ENCODE measurements around the gene LAMB1. TPM values are rescaled to one million over a fixed set of nuclear protein-coding genes. Genes with fewer than 3 reads are reported as not detected.

LAMB1 gene
- total RNA-seq, 5 donors from 2014 or later (not counting 1 experiment from before 2014, with no cell fraction given) = 0.56 to 1.4 (median 1.0) TPM; not detected in 2

GRCh38 chr7:108016841-108017775 lies 14.1 kb upstream of the LAMB1 start:
- Histone ChIP-seq H3K4me1 (ENCODE audit: control insufficient read depth in 1 of 2, extremely low read depth in 1 of 2, insufficient read depth in 2 of 2, low read length in 2 of 2) (no peaks in the 10 kb centered on the region), H3K4me3 (ENCODE audit: control insufficient read depth in 1 of 2, extremely low read depth in 1 of 2, low read length in 1 of 2) (no peak overlapping the region), H3K27me3 (replicated peaks in 1 of 2; ENCODE audit: control insufficient read depth in 2 of 2, extremely low read depth in 1 of 2, insufficient read depth in 2 of 2, low read length in 1 of 2) (peaks cover 0 to 12% of the 10 kb centered on the region in 2 experiments), H3K36me3 (ENCODE audit: control insufficient read depth in 2 of 2, extremely low read depth in 1 of 2, insufficient read depth in 1 of 2, low read length in 1 of 2) (no peaks in the 10 kb centered on the region), H3K27ac (ENCODE audit: low read length) (no peak overlapping the region), H3K9me3 (no peaks in the 10 kb centered on the region)
- Mint-ChIP-seq H3K36me3 (no peaks in the 10 kb centered on the region), H3K4me1 (peaks cover 0 to 2% (median 0%) of the 10 kb centered on the region in 3 donors), H3K27ac (no peak overlapping the region), H3K27me3 (peaks cover 13 to 25% of the 10 kb centered on the region in 2 donors), H3K9me3 (no peaks in the 10 kb centered on the region), H3K4me3 (no peak overlapping the region)
- CTCF ChIA-PET = no interaction called here
- no peak for ATAC-seq (replicated peaks in 1 of 4)
- WGBS (ENCODE audit: insufficient coverage) = 80% methylated on average over 1 of the region's 2 CpGs
- POLR2A ChIA-PET = no interaction called here
- DNase-seq = peak in 1 of 35 experiments; percentile 10

GRCh38 chr7:108015740-108016139 lies 12.8 kb upstream of the LAMB1 start:
- Histone ChIP-seq H3K36me3 (ENCODE audit: control insufficient read depth in 2 of 2, extremely low read depth in 1 of 2, insufficient read depth in 1 of 2, low read length in 1 of 2) (no peaks in the 10 kb centered on the region), H3K9me3 (no peaks in the 10 kb centered on the region), H3K4me3 (ENCODE audit: control insufficient read depth in 1 of 2, extremely low read depth in 1 of 2, low read length in 1 of 2) (no peak overlapping the region), H3K27ac (ENCODE audit: low read length) (no peak overlapping the region), H3K27me3 (replicated peaks in 1 of 2; ENCODE audit: control insufficient read depth in 2 of 2, extremely low read depth in 1 of 2, insufficient read depth in 2 of 2, low read length in 1 of 2) (peaks cover 0 to 12% of the 10 kb centered on the region in 2 experiments), H3K4me1 (ENCODE audit: control insufficient read depth in 1 of 2, extremely low read depth in 1 of 2, insufficient read depth in 2 of 2, low read length in 2 of 2) (no peaks in the 10 kb centered on the region)
- Mint-ChIP-seq H3K4me3 (no peak overlapping the region), H3K36me3 (no peaks in the 10 kb centered on the region), H3K27ac (no peak overlapping the region), H3K4me1 (peaks cover 0 to 2% (median 0%) of the 10 kb centered on the region in 3 donors), H3K9me3 (no peaks in the 10 kb centered on the region), H3K27me3 (peaks cover 12 to 22% of the 10 kb centered on the region in 2 donors)
- no peak for ATAC-seq (replicated peaks in 1 of 4)
- ChIA-PET CTCF (interaction anchor here (0.7 kb wide), 3 partner anchors 1065 to 1250 kb away, joined by 4 to 6 read pairs (median 6); no protein-coding TSS in a partner anchor), POLR2A (no interaction called here)
- DNase-seq = no peak
- no CpG with 5 or more reads among the region's 2 CpGs for WGBS (ENCODE audit: insufficient coverage)

DNA sequence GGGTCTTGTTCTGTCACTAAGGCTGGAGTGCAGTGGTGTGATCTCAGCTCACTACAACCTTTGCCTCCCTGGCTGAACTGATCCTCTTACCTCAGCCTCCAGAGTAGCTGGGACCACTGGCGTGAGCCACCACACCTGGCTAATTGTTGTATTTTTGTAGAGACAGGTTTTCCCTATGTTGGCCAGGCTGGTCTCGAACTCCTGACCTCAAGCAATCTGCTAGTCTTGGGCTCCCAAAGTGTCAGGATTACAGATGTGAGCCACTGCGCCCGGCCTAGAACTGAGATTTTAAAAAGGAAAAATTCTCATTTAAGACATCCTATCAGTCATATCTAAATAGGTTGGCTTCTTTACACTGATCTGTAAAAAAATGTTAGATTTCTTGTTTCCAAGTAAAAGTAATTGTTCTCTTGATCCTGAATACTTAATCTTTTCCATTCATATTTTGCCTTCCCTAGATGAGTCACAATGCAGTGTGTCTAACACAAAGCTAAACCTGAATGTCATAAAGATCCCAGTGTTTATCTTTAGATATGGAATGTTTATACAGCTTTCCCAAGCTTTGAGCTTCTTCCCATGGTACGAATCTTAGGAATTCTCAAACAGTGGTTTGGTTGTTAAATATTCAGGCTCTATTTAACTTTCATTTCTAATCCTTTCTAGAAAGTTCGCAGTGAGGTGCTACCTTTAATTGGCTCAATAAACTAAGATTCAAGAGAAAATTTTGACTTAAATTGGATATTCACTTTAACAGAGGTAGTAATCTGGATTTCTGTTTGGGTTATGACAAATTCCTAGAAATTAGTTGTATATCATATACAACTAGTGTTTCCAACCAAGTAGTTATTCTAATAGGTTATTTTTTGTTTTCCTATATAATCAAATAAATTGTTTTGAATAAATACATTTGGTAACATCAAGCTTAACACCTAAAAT lies 12.1 kb upstream of the LAMB1 start:
- POLR2A ChIA-PET = interaction anchor here in 1 of 2 donors (0.6 kb wide), 1 partner anchor 23 kb away, joined by 6 read pairs; no protein-coding TSS in a partner anchor
- Histone ChIP-seq H3K9me3 (no peaks in the 10 kb centered on the region), H3K36me3 (ENCODE audit: control insufficient read depth in 2 of 2, extremely low read depth in 1 of 2, insufficient read depth in 1 of 2, low read length in 1 of 2) (no peaks in the 10 kb centered on the region), H3K27ac (ENCODE audit: low read length) (no peak overlapping the region), H3K4me1 (ENCODE audit: control insufficient read depth in 1 of 2, extremely low read depth in 1 of 2, insufficient read depth in 2 of 2, low read length in 2 of 2) (no peaks in the 10 kb centered on the region), H3K4me3 (ENCODE audit: control insufficient read depth in 1 of 2, extremely low read depth in 1 of 2, low read length in 1 of 2) (no peak overlapping the region), H3K27me3 (replicated peaks in 1 of 2; ENCODE audit: control insufficient read depth in 2 of 2, extremely low read depth in 1 of 2, insufficient read depth in 2 of 2, low read length in 1 of 2) (peaks cover 0 to 12% of the 10 kb centered on the region in 2 experiments)
- H3K36me3 Mint-ChIP-seq = no peaks in the 10 kb centered on the region
- H3K9me3 Mint-ChIP-seq = no peaks in the 10 kb centered on the region
- no peak overlapping the region for H3K27ac Mint-ChIP-seq
- peaks cover 12 to 21% of the 10 kb centered on the region in 2 donors for H3K27me3 Mint-ChIP-seq
- peaks cover 0 to 2% (median 0%) of the 10 kb centered on the region in 3 donors for H3K4me1 Mint-ChIP-seq
- CTCF ChIA-PET = interaction anchor here (0.6 to 0.7 kb wide), 4 partner anchors 395 to 1249 kb away, joined by 4 to 6 read pairs (median 5); no protein-coding TSS in a partner anchor
- H3K4me3 Mint-ChIP-seq = no peak overlapping the region
- DNase-seq (no peak), ATAC-seq (replicated peaks in 1 of 4) (no peak)
- WGBS (ENCODE audit: insufficient coverage) = 80% methylated on average over 1 of the region's 6 CpGs

DNA sequence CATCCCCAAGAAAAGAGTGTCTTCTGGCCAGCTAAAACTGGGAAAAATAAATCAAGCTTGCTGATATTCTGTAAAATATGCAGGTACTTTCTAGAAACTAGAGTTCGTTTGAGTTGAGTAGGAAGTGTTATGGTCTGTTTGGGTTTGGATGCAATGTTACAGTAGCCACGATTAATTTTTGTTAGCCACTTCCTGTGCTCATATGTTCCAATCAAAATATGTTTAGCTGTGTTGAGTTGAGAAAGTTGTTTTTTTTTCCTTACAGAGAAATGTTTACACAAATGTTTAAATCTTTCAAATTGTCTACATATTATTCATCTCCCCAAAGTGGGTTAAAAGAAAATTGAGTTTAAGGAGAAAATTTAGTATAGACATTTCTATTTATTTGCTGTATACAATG lies 11.3 kb upstream of the LAMB1 start:
- H3K4me1 ChIP-seq (ENCODE audit: control insufficient read depth in 1 of 2, extremely low read depth in 1 of 2, insufficient read depth in 2 of 2, low read length in 2 of 2) = no peaks in the 10 kb centered on the region
- H3K27me3 Mint-ChIP-seq = peaks cover 8 to 17% of the 10 kb centered on the region in 2 donors
- H3K4me3 Mint-ChIP-seq = no peak overlapping the region
- CTCF ChIA-PET = no interaction called here
- H3K9me3 ChIP-seq = no peaks in the 10 kb centered on the region
- no peaks in the 10 kb centered on the region for H3K36me3 ChIP-seq (ENCODE audit: control insufficient read depth in 2 of 2, extremely low read depth in 1 of 2, insufficient read depth in 1 of 2, low read length in 1 of 2)
- H3K27ac Mint-ChIP-seq = no peak overlapping the region
- no peak overlapping the region for H3K4me3 ChIP-seq (ENCODE audit: control insufficient read depth in 1 of 2, extremely low read depth in 1 of 2, low read length in 1 of 2)
- POLR2A ChIA-PET = interaction anchor here in 1 of 2 donors (0.6 kb wide), 1 partner anchor 23 kb away, joined by 6 read pairs; no protein-coding TSS in a partner anchor
- H3K36me3 Mint-ChIP-seq = no peaks in the 10 kb centered on the region
- no peaks in the 10 kb centered on the region for H3K9me3 Mint-ChIP-seq
- no peak overlapping the region for H3K27ac ChIP-seq (ENCODE audit: low read length)
- DNase-seq (no peak), ATAC-seq (replicated peaks in 1 of 4) (no peak)
- WGBS (ENCODE audit: insufficient coverage) = no CpG with 5 or more reads among the region's 2 CpGs
- peaks cover 0 to 2% (median 0%) of the 10 kb centered on the region in 3 donors for H3K4me1 Mint-ChIP-seq
- peaks cover 0 to 8% of the 10 kb centered on the region in 2 experiments for H3K27me3 ChIP-seq (replicated peaks in 1 of 2; ENCODE audit: control insufficient read depth in 2 of 2, extremely low read depth in 1 of 2, insufficient read depth in 2 of 2, low read length in 1 of 2)

DNA sequence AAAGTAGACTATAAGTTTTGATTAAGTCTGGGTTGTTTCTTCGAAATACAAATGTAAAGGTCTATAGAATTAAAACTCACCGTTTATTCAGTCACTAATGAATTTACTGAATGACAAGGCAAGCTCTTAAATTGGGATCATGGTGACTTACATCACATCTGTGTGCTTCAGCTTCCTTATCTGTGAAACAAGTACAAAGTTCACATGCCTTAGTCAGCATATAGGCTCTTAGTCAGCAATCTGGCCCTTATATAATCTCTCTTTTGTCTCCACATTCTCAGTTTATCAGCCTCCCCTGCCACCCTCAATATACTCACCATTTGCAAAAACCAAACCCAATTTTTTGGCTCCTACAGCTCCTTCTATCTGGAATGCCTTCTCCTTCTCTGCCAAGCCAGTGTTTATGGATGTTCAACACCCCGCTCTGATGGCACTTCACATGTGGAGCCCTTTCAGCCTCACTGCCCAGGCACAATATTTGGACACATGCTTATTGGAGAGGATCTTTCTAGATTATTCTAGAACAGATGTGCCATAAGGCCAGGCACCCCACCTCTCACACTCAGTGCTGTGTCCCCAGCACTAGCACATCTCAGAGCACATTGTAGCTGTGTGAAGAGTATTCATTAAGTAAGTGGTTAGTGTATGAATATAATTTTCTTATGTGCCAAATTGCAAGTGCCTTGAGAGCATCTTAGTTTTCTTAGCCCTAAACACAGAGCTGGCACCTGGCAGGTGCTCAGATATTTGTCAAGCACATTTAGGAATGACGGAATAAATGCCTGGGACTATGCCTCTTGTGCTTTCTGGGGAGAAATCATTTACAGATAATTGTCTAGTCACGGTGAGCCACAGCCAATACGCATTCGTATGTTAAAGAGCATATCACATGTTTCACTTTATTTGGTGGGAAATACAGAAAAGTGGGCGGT lies 9.8 kb upstream of the LAMB1 start:
- ATAC-seq (replicated peaks in 1 of 4) (no peak), DNase-seq (no peak)
- no peaks in the 10 kb centered on the region for H3K9me3 ChIP-seq
- H3K27ac Mint-ChIP-seq = no peak overlapping the region
- WGBS (ENCODE audit: insufficient coverage) = 91% methylated on average over 1 of the region's 8 CpGs
- peaks cover 12 to 18% of the 10 kb centered on the region in 2 donors for H3K27me3 Mint-ChIP-seq
- peaks cover 0 to 3% of the 10 kb centered on the region in 2 experiments for H3K27me3 ChIP-seq (replicated peaks in 1 of 2; ENCODE audit: control insufficient read depth in 2 of 2, extremely low read depth in 1 of 2, insufficient read depth in 2 of 2, low read length in 1 of 2)
- H3K27ac ChIP-seq (ENCODE audit: low read length) = no peak overlapping the region
- no peaks in the 10 kb centered on the region for H3K36me3 ChIP-seq (ENCODE audit: control insufficient read depth in 2 of 2, extremely low read depth in 1 of 2, insufficient read depth in 1 of 2, low read length in 1 of 2)
- H3K4me1 ChIP-seq (ENCODE audit: control insufficient read depth in 1 of 2, extremely low read depth in 1 of 2, insufficient read depth in 2 of 2, low read length in 2 of 2) = no peaks in the 10 kb centered on the region
- no peak overlapping the region for H3K4me3 ChIP-seq (ENCODE audit: control insufficient read depth in 1 of 2, extremely low read depth in 1 of 2, low read length in 1 of 2)
- H3K9me3 Mint-ChIP-seq = no peaks in the 10 kb centered on the region
- H3K4me3 Mint-ChIP-seq = no peak overlapping the region
- CTCF ChIA-PET = no interaction called here
- H3K4me1 Mint-ChIP-seq = peaks cover 0 to 2% (median 0%) of the 10 kb centered on the region in 3 donors
- no peaks in the 10 kb centered on the region for H3K36me3 Mint-ChIP-seq
- POLR2A ChIA-PET = interaction anchor here in 1 of 2 donors (0.6 kb wide), 1 partner anchor 1487 kb away, joined by 3 read pairs; no protein-coding TSS in a partner anchor

All from T-cell (primary cell).